ENCODE data around the gene FAHD2A.
"Not testable (repeated sequence)": the region's sequence is repeated elsewhere in the genome, so short reads cannot be mapped to it uniquely, and the experiment has no call there.

FAHD2A gene

GRCh38 chr2:95402370-95403203 is at the start of gene FAHD2A:
Gene FAHD2A (plus strand): TSS chr2:95402708. CDS start chr2:95405559, 2,851 bp downstream.
- Mint-ChIP-seq H3K27ac (peak within 1 kb of the TSS; percentile 95), H3K4me1 (ENCODE audit: low read depth) (peaks cover 24% of the 10 kb centered on the region), H3K36me3 (ENCODE audit: low read depth) (peaks cover 2% of the 10 kb centered on the region), H3K9me3 (no peaks in the 10 kb centered on the region), H3K4me3 (peak within 1 kb of the TSS; percentile 96), H3K27me3 (ENCODE audit: low read depth) (no peaks in the 10 kb centered on the region)

- peaks cover 4% of the 10 kb centered on the region for H3K27me3 Mint-ChIP-seq (ENCODE audit: low read depth)
- no peaks in the 10 kb centered on the region for H3K4me1 Mint-ChIP-seq (ENCODE audit: low read depth)
- no peak overlapping the region for H3K27ac Mint-ChIP-seq
- no peaks in the 10 kb centered on the region for H3K9me3 Mint-ChIP-seq
- no peaks in the 10 kb centered on the region for H3K36me3 Mint-ChIP-seq (ENCODE audit: low read depth)
- H3K4me3 Mint-ChIP-seq, result no peak overlapping the region
These were observed 49.4 kb upstream of the FAHD2A start for GRCh38 chr2:95353055-95353575.

- H3K36me3 Mint-ChIP-seq (ENCODE audit: low read depth), result no peaks in the 10 kb centered on the region
- no peak overlapping the region for H3K4me3 Mint-ChIP-seq
- H3K4me1 Mint-ChIP-seq (ENCODE audit: low read depth), result no peaks in the 10 kb centered on the region
- H3K9me3 Mint-ChIP-seq, result no peaks in the 10 kb centered on the region
- no peak overlapping the region for H3K27ac Mint-ChIP-seq
- no peaks in the 10 kb centered on the region for H3K27me3 Mint-ChIP-seq (ENCODE audit: low read depth)
These were observed 48.7 kb upstream of the FAHD2A start for GRCh38 chr2:95353613-95354468.

GRCh38 chr2:95354469-95354901 is 48.0 kb upstream of the FAHD2A start:
- Mint-ChIP-seq H3K4me3 (no peak overlapping the region), H3K36me3 (ENCODE audit: low read depth) (no peaks in the 10 kb centered on the region), H3K9me3 (no peaks in the 10 kb centered on the region), H3K4me1 (ENCODE audit: low read depth) (no peaks in the 10 kb centered on the region), H3K27me3 (ENCODE audit: low read depth) (no peaks in the 10 kb centered on the region), H3K27ac (no peak overlapping the region)

GRCh38 chr2:95354925-95355324 is 47.6 kb upstream of the FAHD2A start:
- Mint-ChIP-seq H3K27ac (no peak overlapping the region), H3K36me3 (ENCODE audit: low read depth) (no peaks in the 10 kb centered on the region), H3K9me3 (no peaks in the 10 kb centered on the region), H3K4me3 (no peak overlapping the region), H3K27me3 (ENCODE audit: low read depth) (peaks cover under 1% of the 10 kb centered on the region), H3K4me1 (ENCODE audit: low read depth) (no peaks in the 10 kb centered on the region)

- H3K9me3 Mint-ChIP-seq, result not testable (repeated sequence)
These were observed 47.0 kb upstream of the FAHD2A start for GRCh38 chr2:95355486-95355885.

GRCh38 chr2:95356821-95357700 is 45.4 kb upstream of the FAHD2A start:
- Mint-ChIP-seq H3K27me3 (ENCODE audit: low read depth) (peaks cover 9% of the 10 kb centered on the region), H3K9me3 (no peaks in the 10 kb centered on the region), H3K4me1 (ENCODE audit: low read depth) (peaks cover 1% of the 10 kb centered on the region), H3K36me3 (ENCODE audit: low read depth) (no peaks in the 10 kb centered on the region), H3K27ac (no peak overlapping the region), H3K4me3 (no peak overlapping the region)

More at GRCh38 chr2:95355486-95355885, 47.0 kb upstream of the FAHD2A start:
- not testable (repeated sequence) for H3K27me3 Mint-ChIP-seq (ENCODE audit: low read depth); H3K4me3 Mint-ChIP-seq; H3K27ac Mint-ChIP-seq; H3K36me3 Mint-ChIP-seq (ENCODE audit: low read depth); H3K4me1 Mint-ChIP-seq (ENCODE audit: low read depth)

GRCh38 chr2:95357717-95358280 is 44.7 kb upstream of the FAHD2A start:
- Mint-ChIP-seq H3K4me1 (ENCODE audit: low read depth) (peaks cover 1% of the 10 kb centered on the region), H3K36me3 (ENCODE audit: low read depth) (no peaks in the 10 kb centered on the region), H3K4me3 (no peak overlapping the region), H3K9me3 (no peaks in the 10 kb centered on the region), H3K27me3 (ENCODE audit: low read depth) (peaks cover 9% of the 10 kb centered on the region), H3K27ac (no peak overlapping the region)

- Mint-ChIP-seq H3K9me3 (no peaks in the 10 kb centered on the region), H3K4me3 (no peak overlapping the region), H3K36me3 (ENCODE audit: low read depth) (no peaks in the 10 kb centered on the region), H3K4me1 (ENCODE audit: low read depth) (peaks cover 1% of the 10 kb centered on the region), H3K27me3 (ENCODE audit: low read depth) (peaks cover 9% of the 10 kb centered on the region), H3K27ac (no peak overlapping the region)
These were observed 43.5 kb upstream of the FAHD2A start for GRCh38 chr2:95359031-95359430.

GRCh38 chr2:95359501-95359930 is 43.0 kb upstream of the FAHD2A start:
- Mint-ChIP-seq H3K4me1 (ENCODE audit: low read depth) (peaks cover 1% of the 10 kb centered on the region), H3K4me3 (no peak overlapping the region), H3K9me3 (no peaks in the 10 kb centered on the region), H3K27me3 (ENCODE audit: low read depth) (peaks cover 9% of the 10 kb centered on the region), H3K36me3 (ENCODE audit: low read depth) (no peaks in the 10 kb centered on the region), H3K27ac (no peak overlapping the region)

GRCh38 chr2:95361216-95361980 is 41.1 kb upstream of the FAHD2A start:
- H3K27ac Mint-ChIP-seq, result no peak overlapping the region
- H3K27me3 Mint-ChIP-seq (ENCODE audit: low read depth), result peaks cover 9% of the 10 kb centered on the region
- no peaks in the 10 kb centered on the region for H3K9me3 Mint-ChIP-seq
- no peak overlapping the region for H3K4me3 Mint-ChIP-seq
- H3K36me3 Mint-ChIP-seq (ENCODE audit: low read depth), result no peaks in the 10 kb centered on the region
- peaks cover 1% of the 10 kb centered on the region for H3K4me1 Mint-ChIP-seq (ENCODE audit: low read depth)

GRCh38 chr2:95362486-95362885 is 40.0 kb upstream of the FAHD2A start:
- Mint-ChIP-seq H3K27ac (no peak overlapping the region), H3K27me3 (ENCODE audit: low read depth) (peaks cover 9% of the 10 kb centered on the region), H3K9me3 (no peaks in the 10 kb centered on the region), H3K36me3 (ENCODE audit: low read depth) (no peaks in the 10 kb centered on the region), H3K4me1 (ENCODE audit: low read depth) (peaks cover 1% of the 10 kb centered on the region), H3K4me3 (no peak overlapping the region)

- H3K36me3 Mint-ChIP-seq (ENCODE audit: low read depth), result no peaks in the 10 kb centered on the region
- H3K27ac Mint-ChIP-seq, result no peak overlapping the region
- peaks cover 17% of the 10 kb centered on the region for H3K27me3 Mint-ChIP-seq (ENCODE audit: low read depth)
- no peaks in the 10 kb centered on the region for H3K9me3 Mint-ChIP-seq
- no peak overlapping the region for H3K4me3 Mint-ChIP-seq
- no peaks in the 10 kb centered on the region for H3K4me1 Mint-ChIP-seq (ENCODE audit: low read depth)
These were observed 36.0 kb upstream of the FAHD2A start for GRCh38 chr2:95366514-95366913.
